Measurements from ENCODE around the gene EFCAB11. TPM values are rescaled to one million over a fixed set of nuclear protein-coding genes. Genes with fewer than 3 reads are reported as not detected.

The EFCAB11 gene
- total and polyA plus RNA-seq, 2 donors (not counting 3 experiments of a cell fraction or from before 2014, with no cell fraction given): 2.8 to 6.3 TPM

GRCh38 chr14:89865153-89865552 lies 89.4 kb downstream of the EFCAB11 start:
- no peak overlapping the region for H3K4me3 ChIP-seq (replicated peaks in 1 of 3; ENCODE audit: insufficient read depth in 1 of 3, low read depth in 1 of 3, low read length in 3 of 3)
- no peaks in the 10 kb centered on the region for H3K9me1 ChIP-seq (replicated peaks; ENCODE audit: control insufficient read depth, extremely low read depth, insufficient read depth, low read length)
- no peak overlapping the region for H2AFZ ChIP-seq (ENCODE audit: low read depth, low read length)
- TF ChIP-seq CTCF (IDR thresholded peaks at IDR 0.05; ENCODE audit: extremely low read depth in 1 of 2, insufficient read depth in 1 of 2, low read depth in 1 of 2, low read length in 2 of 2) (no peak), POLR2AphosphoS5 (IDR thresholded peaks at IDR 0.05; ENCODE audit: insufficient read depth, low read depth, low read length) (no peak), EZH2 (IDR thresholded peaks at IDR 0.05; ENCODE audit: borderline replicate concordance, low read depth, low read length, severe bottlenecking) (no peak), MYC (IDR thresholded peaks at IDR 0.05; ENCODE audit: low read depth, low read length) (no peak), GATA2 (IDR thresholded peaks at IDR 0.05; ENCODE audit: insufficient read depth, insufficient read length, low read depth, low read length) (no peak), MAX (IDR thresholded peaks at IDR 0.05; ENCODE audit: insufficient read depth, insufficient read length) (no peak), JUN (IDR thresholded peaks at IDR 0.05; ENCODE audit: borderline replicate concordance, insufficient read depth, insufficient read length, low read depth) (no peak), POLR2A (IDR thresholded peaks at IDR 0.05; ENCODE audit: low read depth, low read length) (no peak), FOS (IDR thresholded peaks at IDR 0.05; ENCODE audit: borderline replicate concordance, insufficient read depth, low read length) (no peak)
- no peak overlapping the region for H3K4me2 ChIP-seq (ENCODE audit: insufficient read depth, low read length)
- no peak overlapping the region for H3K27ac ChIP-seq (ENCODE audit: insufficient read depth, low read depth, low read length)
- FAIRE-seq (no peak), DNase-seq (ENCODE audit: low read depth, low spot score) (no peak)
- H3K9me3 ChIP-seq (replicated peaks; ENCODE audit: control insufficient read depth, insufficient read depth, low read length): no peaks in the 10 kb centered on the region
- no peaks in the 10 kb centered on the region for H4K20me1 ChIP-seq (replicated peaks; ENCODE audit: control insufficient read depth, extremely low read depth, insufficient read depth, low read length)
- H3K79me2 ChIP-seq (ENCODE audit: control insufficient read depth, insufficient read depth, low read length): no peaks in the 10 kb centered on the region
- H3K4me1 ChIP-seq (ENCODE audit: control insufficient read depth, extremely low read depth, insufficient read depth, low read length): no peaks in the 10 kb centered on the region
- H3K36me3 ChIP-seq (ENCODE audit: control insufficient read depth in 2 of 2, extremely low read depth in 1 of 2, insufficient read depth in 2 of 2, low read length in 2 of 2): no peaks in the 10 kb centered on the region
- no peaks in the 10 kb centered on the region for H3K27me3 ChIP-seq (ENCODE audit: control insufficient read depth in 2 of 2, insufficient read depth in 2 of 2, low read length in 2 of 2)
- H3K9ac ChIP-seq (replicated peaks; ENCODE audit: extremely low read depth, insufficient read depth, low read length): no peak overlapping the region
- BruUV-seq (replicated peaks): no TSS peak
- POLR2A ChIA-PET: no interaction called here
- CTCF ChIA-PET: no interaction called here
- intact Hi-C loops (cut with micrococcal nuclease) (no loop called here), dilution Hi-C loops (cut with MboI; ENCODE audit: extremely low pct_ligation_motif_present, low sequenced_read_pairs) (no loop called here)

All from endothelial cell of umbilical vein (primary cell).